NK-92 (cell line): ENCODE data around the gene KCNF1.

Source experiments
- DNase-seq: peaks from one replicate; lab custom pipeline; 2025; ENCODE audit not compliant: unreplicated experiment; lab: John Stamatoyannopoulos, UW

The KCNF1 gene

GRCh38 chr2:10911291-10912075, at the start of gene KCNF1:
KCNF1 (plus strand) TSS chr2:10911934; CDS start chr2:10912427, 493 bp downstream.
- DNase-seq = no peak

GRCh38 chr2:10862330-10862729, 49.4 kb upstream of the KCNF1 start:
- DNase-seq = no peak

- DNase-seq = no peak
These were observed 48.7 kb upstream of the KCNF1 start for GRCh38 chr2:10863047-10863446.

- no peak for DNase-seq
These were observed 47.9 kb upstream of the KCNF1 start for GRCh38 chr2:10863837-10864236.

GRCh38 chr2:10864251-10864650, 47.5 kb upstream of the KCNF1 start:
- no peak for DNase-seq

- DNase-seq = no peak
These were observed 46.7 kb upstream of the KCNF1 start for GRCh38 chr2:10864861-10865636.

GRCh38 chr2:10865841-10866240, 45.9 kb upstream of the KCNF1 start:
- no peak for DNase-seq

- no peak for DNase-seq
These were observed 43.9 kb upstream of the KCNF1 start for GRCh38 chr2:10867692-10868420.

GRCh38 chr2:10868465-10869314, 43.0 kb upstream of the KCNF1 start:
- no peak for DNase-seq

- DNase-seq = no peak
These were observed 39.8 kb upstream of the KCNF1 start for GRCh38 chr2:10871978-10872377.

GRCh38 chr2:10873171-10873570, 38.6 kb upstream of the KCNF1 start:
- no peak for DNase-seq

- no peak for DNase-seq
These were observed 37.8 kb upstream of the KCNF1 start for GRCh38 chr2:10873790-10874437.

GRCh38 chr2:10875126-10875525, 36.6 kb upstream of the KCNF1 start:
- DNase-seq = no peak

GRCh38 chr2:10876394-10876793, 35.3 kb upstream of the KCNF1 start:
- DNase-seq = no peak

GRCh38 chr2:10876963-10877362, 34.8 kb upstream of the KCNF1 start:
- DNase-seq = no peak

- no peak for DNase-seq
These were observed 34.1 kb upstream of the KCNF1 start for GRCh38 chr2:10877651-10878111.

GRCh38 chr2:10878268-10878915, 33.3 kb upstream of the KCNF1 start:
- no peak for DNase-seq

GRCh38 chr2:10879159-10879558, 32.6 kb upstream of the KCNF1 start:
- no peak for DNase-seq
